GM12874 (cell line): ENCODE data around the gene BLNK.

Experiments used
- CTCF ChIP-seq: IDR thresholded peaks from 2 replicates; pipeline ENCODE4 v1.5.1; 2011; ENCODE audit warnings: low read depth, mild to moderate bottlenecking, control low read depth, low read length, moderate library complexity; ENCODE audit not compliant: insufficient read depth

Gene BLNK

GRCh38 chr10:96297486-96297885 is 26.1 kb upstream of the BLNK start:
- TF ChIP-seq CTCF: no peak

GRCh38 chr10:96295475-96295874 is 24.1 kb upstream of the BLNK start:
- TF ChIP-seq CTCF: no peak

- peak; percentile 49; the same call in 1 of the 2 replicates for TF ChIP-seq CTCF
Observed at GRCh38 chr10:96292971-96293920, 21.9 kb upstream of the BLNK start.

GRCh38 chr10:96290368-96291133 is 19.2 kb upstream of the BLNK start:
- no peak for TF ChIP-seq CTCF

- TF ChIP-seq CTCF: no peak
Observed at GRCh38 chr10:96289218-96289910, 18.0 kb upstream of the BLNK start.

GRCh38 chr10:96288151-96288621 is 16.8 kb upstream of the BLNK start:
- TF ChIP-seq CTCF: no peak
